ENCODE data around the gene GRIN3A.

The GRIN3A gene

GRCh38 chr9:101587332-101588043 lies 151.0 kb downstream of the GRIN3A start:
- no peak overlapping the region for H3K9ac ChIP-seq (ENCODE audit: low read depth, low read length, poor library complexity)
- H3K9me3 ChIP-seq (replicated peaks in 1 of 2; ENCODE audit: control insufficient read depth in 2 of 2, insufficient read depth in 1 of 2, low read depth in 1 of 2, low read length in 2 of 2): no peaks in the 10 kb centered on the region
- H3K4me1 ChIP-seq (ENCODE audit: control insufficient read depth in 2 of 2, insufficient read depth in 1 of 2, low read depth in 1 of 2, low read length in 2 of 2): no peaks in the 10 kb centered on the region
- H3K18ac ChIP-seq (ENCODE audit: low read length): no peak overlapping the region
- no peak overlapping the region for H3K23ac ChIP-seq (ENCODE audit: low read depth, low read length, poor library complexity)
- H2BK12ac ChIP-seq (ENCODE audit: low read length): no peak overlapping the region
- no peaks in the 10 kb centered on the region for H3K79me1 ChIP-seq (ENCODE audit: low read depth, low read length)
- DNase-seq (ENCODE audit: low spot score): no peak
- no peak overlapping the region for H3K4me3 ChIP-seq (ENCODE audit: low read length in 2 of 2)
- peaks cover 0 to 3% (median 0%) of the 10 kb centered on the region in 3 experiments for H3K27me3 ChIP-seq (ENCODE audit: control insufficient read depth in 3 of 3, insufficient read depth in 3 of 3, low read depth in 1 of 3, low read length in 3 of 3)
- H4K91ac ChIP-seq (ENCODE audit: low read depth, low read length, poor library complexity): no peak overlapping the region
- no peak overlapping the region for H2AFZ ChIP-seq (ENCODE audit: low read length)
- H3K4ac ChIP-seq (ENCODE audit: low read length): no peak overlapping the region
- no peaks in the 10 kb centered on the region for H3K36me3 ChIP-seq (replicated peaks in 1 of 2; ENCODE audit: control insufficient read depth in 2 of 2, insufficient read depth in 2 of 2, low read length in 2 of 2)
- H2AK5ac ChIP-seq (ENCODE audit: low read depth, low read length): no peak overlapping the region
- no peak overlapping the region for H4K8ac ChIP-seq (ENCODE audit: low read depth, low read length)
- no peak overlapping the region for H3K27ac ChIP-seq (replicated peaks; ENCODE audit: low read length)
- WGBS, 2 donors (ENCODE audit: extremely low coverage in 2 of 2, insufficient read length in 2 of 2, insufficient replicate concordance in 1 of 2): no CpG with 5 or more reads among the region's 4 CpGs
- no peak overlapping the region for H2BK120ac ChIP-seq (ENCODE audit: low read depth, low read length)
- H2BK15ac ChIP-seq (ENCODE audit: low read length): no peak overlapping the region
- H2BK5ac ChIP-seq (ENCODE audit: low read length): no peak overlapping the region
- H3K14ac ChIP-seq (ENCODE audit: low read length): no peak overlapping the region
- H3K4me2 ChIP-seq (ENCODE audit: insufficient read depth, low read length, poor library complexity, severe bottlenecking): no peak overlapping the region

GRCh38 chr9:101586651-101587050 lies 151.8 kb downstream of the GRIN3A start:
- no peak overlapping the region for H3K27ac ChIP-seq (replicated peaks; ENCODE audit: low read length)
- H3K9ac ChIP-seq (ENCODE audit: low read depth, low read length, poor library complexity): no peak overlapping the region
- no peak overlapping the region for H2BK12ac ChIP-seq (ENCODE audit: low read length)
- no peak overlapping the region for H2AK5ac ChIP-seq (ENCODE audit: low read depth, low read length)
- peaks cover 0 to 3% (median 0%) of the 10 kb centered on the region in 3 experiments for H3K27me3 ChIP-seq (ENCODE audit: control insufficient read depth in 3 of 3, insufficient read depth in 3 of 3, low read depth in 1 of 3, low read length in 3 of 3)
- H2BK5ac ChIP-seq (ENCODE audit: low read length): no peak overlapping the region
- no peak overlapping the region for H3K4ac ChIP-seq (ENCODE audit: low read length)
- no peak overlapping the region for H3K4me2 ChIP-seq (ENCODE audit: insufficient read depth, low read length, poor library complexity, severe bottlenecking)
- H3K4me3 ChIP-seq (ENCODE audit: low read length in 2 of 2): no peak overlapping the region
- no peak overlapping the region for H2AFZ ChIP-seq (ENCODE audit: low read length)
- no peak overlapping the region for H4K91ac ChIP-seq (ENCODE audit: low read depth, low read length, poor library complexity)
- no peaks in the 10 kb centered on the region for H3K4me1 ChIP-seq (ENCODE audit: control insufficient read depth in 2 of 2, insufficient read depth in 1 of 2, low read depth in 1 of 2, low read length in 2 of 2)
- H3K18ac ChIP-seq (ENCODE audit: low read length): no peak overlapping the region
- no peak overlapping the region for H2BK15ac ChIP-seq (ENCODE audit: low read length)
- H3K9me3 ChIP-seq (replicated peaks in 1 of 2; ENCODE audit: control insufficient read depth in 2 of 2, insufficient read depth in 1 of 2, low read depth in 1 of 2, low read length in 2 of 2): no peaks in the 10 kb centered on the region
- no peaks in the 10 kb centered on the region for H3K36me3 ChIP-seq (replicated peaks in 1 of 2; ENCODE audit: control insufficient read depth in 2 of 2, insufficient read depth in 2 of 2, low read length in 2 of 2)
- no peaks in the 10 kb centered on the region for H3K79me1 ChIP-seq (ENCODE audit: low read depth, low read length)
- no peak overlapping the region for H4K8ac ChIP-seq (ENCODE audit: low read depth, low read length)
- WGBS, 2 donors (ENCODE audit: extremely low coverage in 2 of 2, insufficient read length in 2 of 2, insufficient replicate concordance in 1 of 2): no CpG with 5 or more reads among the region's 5 CpGs
- H3K14ac ChIP-seq (ENCODE audit: low read length): no peak overlapping the region
- no peak for DNase-seq (ENCODE audit: low spot score)
- H2BK120ac ChIP-seq (ENCODE audit: low read depth, low read length): no peak overlapping the region
- H3K23ac ChIP-seq (ENCODE audit: low read depth, low read length, poor library complexity): no peak overlapping the region

GRCh38 chr9:101585740-101586139 lies 152.7 kb downstream of the GRIN3A start:
- Histone ChIP-seq H3K9ac (ENCODE audit: low read depth, low read length, poor library complexity) (no peak overlapping the region), H2BK12ac (ENCODE audit: low read length) (no peak overlapping the region)

GRCh38 chr9:101582553-101582952 lies 155.9 kb downstream of the GRIN3A start:
- H3K23ac ChIP-seq (ENCODE audit: low read depth, low read length, poor library complexity): no peak overlapping the region
- no CpG with 5 or more reads among the region's 1 CpG for WGBS, 2 donors (ENCODE audit: extremely low coverage in 2 of 2, insufficient read length in 2 of 2, insufficient replicate concordance in 1 of 2)
- peaks cover 0 to 3% (median 0%) of the 10 kb centered on the region in 3 experiments for H3K27me3 ChIP-seq (ENCODE audit: control insufficient read depth in 3 of 3, insufficient read depth in 3 of 3, low read depth in 1 of 3, low read length in 3 of 3)
- H3K14ac ChIP-seq (ENCODE audit: low read length): no peak overlapping the region
- H2BK12ac ChIP-seq (ENCODE audit: low read length): no peak overlapping the region
- no peak overlapping the region for H4K8ac ChIP-seq (ENCODE audit: low read depth, low read length)
- H2AFZ ChIP-seq (ENCODE audit: low read length): peak overlapping the region; percentile 27
- H2AK5ac ChIP-seq (ENCODE audit: low read depth, low read length): no peak overlapping the region
- no peak overlapping the region for H3K18ac ChIP-seq (ENCODE audit: low read length)
- peaks cover 2 to 4% of the 10 kb centered on the region in 2 donors for H3K4me1 ChIP-seq (ENCODE audit: control insufficient read depth in 2 of 2, insufficient read depth in 1 of 2, low read depth in 1 of 2, low read length in 2 of 2)
- H2BK5ac ChIP-seq (ENCODE audit: low read length): no peak overlapping the region
- H3K4me3 ChIP-seq (ENCODE audit: low read length in 2 of 2): no peak overlapping the region
- no peak overlapping the region for H3K27ac ChIP-seq (replicated peaks; ENCODE audit: low read length)
- H3K36me3 ChIP-seq (replicated peaks in 1 of 2; ENCODE audit: control insufficient read depth in 2 of 2, insufficient read depth in 2 of 2, low read length in 2 of 2): no peaks in the 10 kb centered on the region
- H3K4ac ChIP-seq (ENCODE audit: low read length): no peak overlapping the region
- no peak overlapping the region for H2BK120ac ChIP-seq (ENCODE audit: low read depth, low read length)
- H3K9me3 ChIP-seq (replicated peaks in 1 of 2; ENCODE audit: control insufficient read depth in 2 of 2, insufficient read depth in 1 of 2, low read depth in 1 of 2, low read length in 2 of 2): no peaks in the 10 kb centered on the region
- DNase-seq (ENCODE audit: low spot score): no peak
- no peak overlapping the region for H3K9ac ChIP-seq (ENCODE audit: low read depth, low read length, poor library complexity)
- H2BK15ac ChIP-seq (ENCODE audit: low read length): no peak overlapping the region
- no peak overlapping the region for H4K91ac ChIP-seq (ENCODE audit: low read depth, low read length, poor library complexity)
- H3K4me2 ChIP-seq (ENCODE audit: insufficient read depth, low read length, poor library complexity, severe bottlenecking): no peak overlapping the region
- no peaks in the 10 kb centered on the region for H3K79me1 ChIP-seq (ENCODE audit: low read depth, low read length)

More at GRCh38 chr9:101585740-101586139, 152.7 kb downstream of the GRIN3A start:
- H3K18ac ChIP-seq (ENCODE audit: low read length): no peak overlapping the region
- no peak overlapping the region for H2BK5ac ChIP-seq (ENCODE audit: low read length)
- H2AFZ ChIP-seq (ENCODE audit: low read length): no peak overlapping the region
- no peak for DNase-seq (ENCODE audit: low spot score)
- no CpG with 5 or more reads among the region's 3 CpGs for WGBS, 2 donors (ENCODE audit: extremely low coverage in 2 of 2, insufficient read length in 2 of 2, insufficient replicate concordance in 1 of 2)
- H3K4me1 ChIP-seq (ENCODE audit: control insufficient read depth in 2 of 2, insufficient read depth in 1 of 2, low read depth in 1 of 2, low read length in 2 of 2): no peaks in the 10 kb centered on the region
- H3K27me3 ChIP-seq (ENCODE audit: control insufficient read depth in 3 of 3, insufficient read depth in 3 of 3, low read depth in 1 of 3, low read length in 3 of 3): peaks cover 0 to 3% (median 0%) of the 10 kb centered on the region in 3 experiments
- no peaks in the 10 kb centered on the region for H3K79me1 ChIP-seq (ENCODE audit: low read depth, low read length)
- no peak overlapping the region for H3K4ac ChIP-seq (ENCODE audit: low read length)
- no peak overlapping the region for H3K23ac ChIP-seq (ENCODE audit: low read depth, low read length, poor library complexity)
- no peak overlapping the region for H3K4me2 ChIP-seq (ENCODE audit: insufficient read depth, low read length, poor library complexity, severe bottlenecking)
- no peak overlapping the region for H4K91ac ChIP-seq (ENCODE audit: low read depth, low read length, poor library complexity)
- H3K14ac ChIP-seq (ENCODE audit: low read length): no peak overlapping the region
- H4K8ac ChIP-seq (ENCODE audit: low read depth, low read length): no peak overlapping the region
- H3K36me3 ChIP-seq (replicated peaks in 1 of 2; ENCODE audit: control insufficient read depth in 2 of 2, insufficient read depth in 2 of 2, low read length in 2 of 2): no peaks in the 10 kb centered on the region
- H3K9me3 ChIP-seq (replicated peaks in 1 of 2; ENCODE audit: control insufficient read depth in 2 of 2, insufficient read depth in 1 of 2, low read depth in 1 of 2, low read length in 2 of 2): no peaks in the 10 kb centered on the region
- H2AK5ac ChIP-seq (ENCODE audit: low read depth, low read length): no peak overlapping the region
- H3K4me3 ChIP-seq (ENCODE audit: low read length in 2 of 2): no peak overlapping the region
- H2BK120ac ChIP-seq (ENCODE audit: low read depth, low read length): no peak overlapping the region
- no peak overlapping the region for H2BK15ac ChIP-seq (ENCODE audit: low read length)
- H3K27ac ChIP-seq (replicated peaks; ENCODE audit: low read length): no peak overlapping the region

All from neuronal stem cell (in vitro differentiated cells).